Urinary bladder (tissue), 4 donors: ENCODE results near the gene GP2. TPM values are rescaled to one million over a fixed set of nuclear protein-coding genes. Genes with fewer than 3 reads are reported as not detected.
"Not testable (repeated sequence)": the region's sequence is repeated elsewhere in the genome, so short reads cannot be mapped to it uniquely, and the experiment has no call there.

ENCODE experiments used
- DNase-seq: peaks from one replicate; pipeline ENCODE4 v3.0.0-alpha.2; 2015; ENCODE audit errors: extremely low spot score
- H3K27ac ChIP-seq: one replicate; pipeline ENCODE4 v1.5.1; 2013; ENCODE audit warnings: low read depth, mild to moderate bottlenecking, moderate library complexity
- H3K36me3 ChIP-seq: one replicate; pipeline ENCODE4 v1.6.1; 2013; ENCODE audit warnings: mild to moderate bottlenecking, moderate library complexity; ENCODE audit not compliant: insufficient read depth
- H3K4me1 ChIP-seq: one replicate; pipeline ENCODE4 v1.6.1; 2013; ENCODE audit warnings: mild to moderate bottlenecking, moderate library complexity; ENCODE audit not compliant: insufficient read depth
- H3K4me3 ChIP-seq: one replicate; pipeline ENCODE4 v1.5.1; 2013; ENCODE audit warnings: low read depth, low read length
- WGBS: extraction: QIAGEN DNeasy Blood & Tissue Kit; methylation state at CpG from one replicate; pipeline ENCODE4 v1.1.7; 2013; 5-methylcytosine and 5-hydroxymethylcytosine counted together
- polyA plus RNA-seq: library from polyadenylated mRNA; stranded (reverse); fragments of 200-250 nt; gene quantifications from one replicate; pipeline ENCODE4 v1.2.3, GENCODE V29; 2013
- total RNA-seq: library from RNA; depleted of rRNA; stranded (reverse); fragments of >200 nt; gene quantifications from one replicate; pipeline ENCODE4 v1.2.3, GENCODE V29; 2014
- donor health status: healthy with polysubstance abuse.
- donor health status: healthy.

GP2 gene
- total and polyA plus RNA-seq, 2 donors: 0.79 to 0.95 TPM

- Histone ChIP-seq H3K4me3 (no peak overlapping the region), H3K4me1 (no peaks in the 10 kb centered on the region), H3K36me3 (no peaks in the 10 kb centered on the region), H3K27ac (no peak overlapping the region)
- DNase-seq: no peak
- 82% methylated on average over 2 of the region's 2 CpGs for WGBS
Measured at GRCh38 chr16:20320178-20320577, 7.1 kb downstream of the GP2 start.

- H3K4me3 ChIP-seq: no peak overlapping the region
- no peaks in the 10 kb centered on the region for H3K4me1 ChIP-seq
- 83% methylated on average over 1 of the region's 1 CpG for WGBS
- DNase-seq: no peak
- H3K36me3 ChIP-seq: no peaks in the 10 kb centered on the region
- H3K27ac ChIP-seq: no peak overlapping the region
Measured at GRCh38 chr16:20319406-20319805, 7.9 kb downstream of the GP2 start.

GRCh38 chr16:20318437-20318836 lies 8.9 kb downstream of the GP2 start:
- 33% methylated on average over 3 of the region's 3 CpGs for WGBS
- no peaks in the 10 kb centered on the region for H3K36me3 ChIP-seq
- H3K4me3 ChIP-seq: no peak overlapping the region
- H3K27ac ChIP-seq: no peak overlapping the region
- H3K4me1 ChIP-seq: no peaks in the 10 kb centered on the region
- DNase-seq: no peak

- Histone ChIP-seq H3K36me3 (no peaks in the 10 kb centered on the region), H3K4me1 (no peaks in the 10 kb centered on the region), H3K27ac (no peak overlapping the region), H3K4me3 (no peak overlapping the region)
- no peak for DNase-seq
- WGBS: 68% methylated on average over 7 of the region's 7 CpGs
Measured at GRCh38 chr16:20318006-20318405, 9.3 kb downstream of the GP2 start.

GRCh38 chr16:20317117-20317516 lies 10.2 kb downstream of the GP2 start:
- WGBS: 47% methylated on average over 8 of the region's 8 CpGs
- Histone ChIP-seq H3K4me3 (no peak overlapping the region), H3K36me3 (no peaks in the 10 kb centered on the region), H3K4me1 (no peaks in the 10 kb centered on the region), H3K27ac (no peak overlapping the region)
- DNase-seq: no peak

- no peaks in the 10 kb centered on the region for H3K4me1 ChIP-seq
- 67% methylated on average over 5 of the region's 5 CpGs for WGBS
- no peak overlapping the region for H3K4me3 ChIP-seq
- DNase-seq: no peak
- H3K36me3 ChIP-seq: no peaks in the 10 kb centered on the region
- no peak overlapping the region for H3K27ac ChIP-seq
Measured at GRCh38 chr16:20316715-20317114, 10.6 kb downstream of the GP2 start.

- no peaks in the 10 kb centered on the region for H3K4me1 ChIP-seq
- WGBS: 91% methylated on average over 6 of the region's 6 CpGs
- DNase-seq: no peak
- no peak overlapping the region for H3K27ac ChIP-seq
- H3K36me3 ChIP-seq: no peaks in the 10 kb centered on the region
- H3K4me3 ChIP-seq: no peak overlapping the region
Measured at GRCh38 chr16:20315764-20316163, 11.5 kb downstream of the GP2 start.

GRCh38 chr16:20314575-20314974 lies 12.7 kb downstream of the GP2 start:
- H3K27ac ChIP-seq: no peak overlapping the region
- H3K36me3 ChIP-seq: no peaks in the 10 kb centered on the region
- no peak overlapping the region for H3K4me3 ChIP-seq
- WGBS: 88% methylated on average over 3 of the region's 3 CpGs
- DNase-seq: no peak
- no peaks in the 10 kb centered on the region for H3K4me1 ChIP-seq

- H3K4me3 ChIP-seq: no peak overlapping the region
- 87% methylated on average over 3 of the region's 3 CpGs for WGBS
- no peaks in the 10 kb centered on the region for H3K4me1 ChIP-seq
- H3K36me3 ChIP-seq: no peaks in the 10 kb centered on the region
- H3K27ac ChIP-seq: no peak overlapping the region
- DNase-seq: no peak
Measured at GRCh38 chr16:20313741-20314140, 13.6 kb downstream of the GP2 start.

GRCh38 chr16:20312536-20313095 lies 14.7 kb downstream of the GP2 start:
- H3K27ac ChIP-seq, H3K4me1 ChIP-seq, DNase-seq, H3K4me3 ChIP-seq, H3K36me3 ChIP-seq: not testable (repeated sequence)
- 92% methylated on average over 7 of the region's 7 CpGs for WGBS

GRCh38 chr16:20311548-20311947 lies 15.8 kb downstream of the GP2 start:
- Histone ChIP-seq H3K36me3 (no peaks in the 10 kb centered on the region), H3K4me1 (no peaks in the 10 kb centered on the region), H3K27ac (no peak overlapping the region), H3K4me3 (no peak overlapping the region)
- no peak for DNase-seq
- WGBS: 67% methylated on average over 2 of the region's 2 CpGs

- Histone ChIP-seq H3K27ac (no peak overlapping the region), H3K36me3 (no peaks in the 10 kb centered on the region), H3K4me1 (no peaks in the 10 kb centered on the region), H3K4me3 (no peak overlapping the region)
- WGBS: 80% methylated on average over 11 of the region's 11 CpGs
- DNase-seq: no peak
Measured at GRCh38 chr16:20310421-20311395, 16.6 kb downstream of the GP2 start.

GRCh38 chr16:20309786-20310185 lies 17.5 kb downstream of the GP2 start:
- no peak for DNase-seq
- Histone ChIP-seq H3K36me3 (no peaks in the 10 kb centered on the region), H3K4me1 (no peaks in the 10 kb centered on the region), H3K27ac (no peak overlapping the region), H3K4me3 (no peak overlapping the region)
- 80% methylated on average over 6 of the region's 6 CpGs for WGBS
